GM21381 (cell line): ENCODE results near the gene FRMD4A.

Source experiments
- ATAC-seq: cut with Tn5 transposase; IDR thresholded peaks from one replicate; pipeline ENCODE4 v1.9.1; 2021; ENCODE audit warnings: mild to moderate bottlenecking, moderate library complexity; ENCODE audit not compliant: unreplicated experiment

Gene FRMD4A

GRCh38 chr10:13741438-13741837 is 589.3 kb downstream of the FRMD4A start:
- no peak for ATAC-seq

- no peak for ATAC-seq
Measured at GRCh38 chr10:13740461-13740860, 590.3 kb downstream of the FRMD4A start.

GRCh38 chr10:13739183-13739582 is 591.5 kb downstream of the FRMD4A start:
- no peak for ATAC-seq

- ATAC-seq: no peak
Measured at GRCh38 chr10:13736506-13736905, 594.2 kb downstream of the FRMD4A start.

GRCh38 chr10:13734151-13734550 is 596.6 kb downstream of the FRMD4A start:
- no peak for ATAC-seq

GRCh38 chr10:13733071-13733470 is 597.7 kb downstream of the FRMD4A start:
- ATAC-seq: no peak

GRCh38 chr10:13732465-13732881 is 598.3 kb downstream of the FRMD4A start:
- ATAC-seq: no peak

GRCh38 chr10:13731799-13732198 is 598.9 kb downstream of the FRMD4A start:
- ATAC-seq: no peak

GRCh38 chr10:13730956-13731355 is 599.8 kb downstream of the FRMD4A start:
- no peak for ATAC-seq

- no peak for ATAC-seq
Measured at GRCh38 chr10:13730306-13730652, 600.4 kb downstream of the FRMD4A start.

GRCh38 chr10:13729586-13730305 is 601.0 kb downstream of the FRMD4A start:
- no peak for ATAC-seq

GRCh38 chr10:13728898-13729535 is 601.7 kb downstream of the FRMD4A start:
- ATAC-seq: no peak

- no peak for ATAC-seq
Measured at GRCh38 chr10:13725594-13725993, 605.1 kb downstream of the FRMD4A start.

- no peak for ATAC-seq
Measured at GRCh38 chr10:13724484-13724883, 606.2 kb downstream of the FRMD4A start.

- no peak for ATAC-seq
Measured at GRCh38 chr10:13722747-13723653, 607.7 kb downstream of the FRMD4A start.

- ATAC-seq: no peak
Measured at GRCh38 chr10:13721486-13721885, 609.2 kb downstream of the FRMD4A start.

GRCh38 chr10:13720699-13721098 is 610.0 kb downstream of the FRMD4A start:
- no peak for ATAC-seq

GRCh38 chr10:13719425-13719824 is 611.3 kb downstream of the FRMD4A start:
- ATAC-seq: no peak

GRCh38 chr10:13718820-13719219 is 611.9 kb downstream of the FRMD4A start:
- ATAC-seq: no peak

GRCh38 chr10:13717936-13718772 is 612.6 kb downstream of the FRMD4A start:
- peak; percentile 42 for ATAC-seq

- no peak for ATAC-seq
Measured at GRCh38 chr10:13717571-13717935, 613.2 kb downstream of the FRMD4A start.
